ENCODE measurements around the gene CACNA1F.

The CACNA1F gene

GRCh38 chrX:49199906-49200771 is 33.0 kb downstream of the CACNA1F start, which contains the start of gene SYP:
SYP (minus strand) TSS chrX:49200193; CDS start chrX:49200186, 7 bp downstream.
- no peak for TF ChIP-seq CTCF (IDR thresholded peaks at IDR 0.05; ENCODE audit: low read depth, low read length)
- H3K4me3 ChIP-seq (ENCODE audit: low read depth, low read length), result peak within 1 kb of the TSS; percentile 38

GRCh38 chrX:49199315-49199595 is 33.9 kb downstream of the CACNA1F start:
- H3K4me3 ChIP-seq (ENCODE audit: low read depth, low read length), result no peak overlapping the region
- no peak for TF ChIP-seq CTCF (IDR thresholded peaks at IDR 0.05; ENCODE audit: low read depth, low read length)

GRCh38 chrX:49198540-49199314 is 34.4 kb downstream of the CACNA1F start:
- no peak for TF ChIP-seq CTCF (IDR thresholded peaks at IDR 0.05; ENCODE audit: low read depth, low read length)
- no peak overlapping the region for H3K4me3 ChIP-seq (ENCODE audit: low read depth, low read length)

- no peak for TF ChIP-seq CTCF (IDR thresholded peaks at IDR 0.05; ENCODE audit: low read depth, low read length)
- no peak overlapping the region for H3K4me3 ChIP-seq (ENCODE audit: low read depth, low read length)
These were observed 35.5 kb downstream of the CACNA1F start for GRCh38 chrX:49197543-49198087.

- no peak overlapping the region for H3K4me3 ChIP-seq (ENCODE audit: low read depth, low read length)
- TF ChIP-seq CTCF (IDR thresholded peaks at IDR 0.05; ENCODE audit: low read depth, low read length), result no peak
These were observed 39.6 kb downstream of the CACNA1F start for GRCh38 chrX:49193542-49193964.

GRCh38 chrX:49192722-49193328 is 40.3 kb downstream of the CACNA1F start:
- peak; percentile 62 for TF ChIP-seq CTCF (IDR thresholded peaks at IDR 0.05; ENCODE audit: low read depth, low read length)
- H3K4me3 ChIP-seq (ENCODE audit: low read depth, low read length), result no peak overlapping the region

All from WI38 (cell line).